Hepatocyte (in vitro differentiated cells): ENCODE data around the gene ZFAND2A. TPM values are rescaled to one million over a fixed set of nuclear protein-coding genes. Genes with fewer than 3 reads are reported as not detected.

Experiments used
- DNase-seq: peaks from one replicate; pipeline ENCODE4 v3.0.0-alpha.2; 2016; ENCODE audit warnings: low spot score
- H2AFZ ChIP-seq: fragments of 200-600 bp; sonication (generic); 2 replicates; pipeline ENCODE4 v1.6.0; 2016; ENCODE audit warnings: antibody characterized with exemption, mild to moderate bottlenecking
- H3K27ac ChIP-seq: fragments of 200-600 bp; sonication (generic); 2 replicates; pipeline ENCODE4 v1.5.1; 2016; ENCODE audit warnings: mild to moderate bottlenecking
- H3K27me3 ChIP-seq: fragments of 200-600 bp; sonication (generic); 2 replicates; pipeline ENCODE4 v1.6.1; 2016
- H3K36me3 ChIP-seq: fragments of 200-600 bp; sonication (generic); replicated peaks from 2 replicates; pipeline ENCODE4 v1.5.1; 2016; ENCODE audit warnings: low read depth; ENCODE audit not compliant: insufficient read depth
- H3K4me1 ChIP-seq: fragments of 200-600 bp; sonication (generic); 2 replicates; pipeline ENCODE4 v1.5.1; 2016; ENCODE audit warnings: mild to moderate bottlenecking, moderate library complexity; ENCODE audit not compliant: insufficient read depth
- H3K4me2 ChIP-seq: fragments of 200-600 bp; sonication (generic); 2 replicates; pipeline ENCODE4 v1.6.0; 2016
- H3K4me3 ChIP-seq: fragments of 200-600 bp; sonication (generic); 2 replicates; pipeline ENCODE4 v1.5.1; 2016; ENCODE audit warnings: mild to moderate bottlenecking
- H3K79me2 ChIP-seq: fragments of 200-600 bp; sonication (generic); 2 replicates; pipeline ENCODE4 v1.6.0; 2017; ENCODE audit warnings: mild to moderate bottlenecking
- H3K9me2 ChIP-seq: fragments of 200-600 bp; sonication (generic); replicated peaks from 2 replicates; pipeline ENCODE4 v1.6.0; 2017; ENCODE audit warnings: mild to moderate bottlenecking; ENCODE audit not compliant: insufficient read depth
- H3K9me3 ChIP-seq: fragments of 200-600 bp; sonication (generic); 2 replicates; pipeline ENCODE4 v1.5.1; 2016; ENCODE audit warnings: low read depth, mild to moderate bottlenecking
- H4K20me1 ChIP-seq: fragments of 200-600 bp; sonication (generic); 2 replicates; pipeline ENCODE4 v1.6.0; 2016; ENCODE audit warnings: mild to moderate bottlenecking; ENCODE audit not compliant: insufficient read depth, poor library complexity, severe bottlenecking
- CTCF ChIP-seq: fragments of 200-600 bp; sonication (generic); IDR thresholded peaks from 2 replicates; pipeline ENCODE4 v1.5.1; 2016; ENCODE audit warnings: antibody characterized with exemption, mild to moderate bottlenecking; ENCODE audit not compliant: poor library complexity
- EZH2 ChIP-seq: fragments of 200-600 bp; sonication (generic); IDR thresholded peaks from 2 replicates; pipeline ENCODE4 v1.6.1; 2016; ENCODE audit warnings: antibody characterized with exemption, mild to moderate bottlenecking, borderline replicate concordance
- EZH2phosphoT487 ChIP-seq: fragments of 200-600 bp; sonication (generic); IDR thresholded peaks from one replicate; pipeline ENCODE4 v1.6.1; 2018; ENCODE audit warnings: antibody characterized with exemption, mild to moderate bottlenecking, low read depth, moderate library complexity; ENCODE audit not compliant: unreplicated experiment, severe bottlenecking
- WGBS: methylation state at CpG from one replicate; pipeline ENCODE4 v1.1.6; 2016; ENCODE audit warnings: low lambda C conversion rate; ENCODE audit errors: missing lambda C conversion rate; 5-methylcytosine and 5-hydroxymethylcytosine counted together
- polyA plus RNA-seq: library from polyadenylated mRNA; unstranded; fragments of >200 nt; fragmentation: Nextera tagmentation; extraction: Ambion mirVana; gene quantifications from 2 replicates; pipeline ENCODE4 v1.2.1, GENCODE V29; 2016
- total RNA-seq: library from RNA; depleted of rRNA; stranded (reverse); fragments of >200 nt; gene quantifications from 2 replicates; pipeline ENCODE4 v1.2.3, GENCODE V29; 2014

Gene ZFAND2A
- total and polyA plus RNA-seq, 2 experiments from 2014 or later, result 35.4 to 54.3 TPM

GRCh38 chr7:1124164-1124563, 35.8 kb downstream of the ZFAND2A start:
- Histone ChIP-seq H2AFZ (peak overlapping the region; percentile 29), H3K9me2 (no peaks in the 10 kb centered on the region), H3K27ac (peak overlapping the region; percentile 44), H4K20me1 (no peaks in the 10 kb centered on the region), H3K36me3 (no peaks in the 10 kb centered on the region), H3K4me1 (peaks cover 4% of the 10 kb centered on the region), H3K9me3 (no peaks in the 10 kb centered on the region), H3K4me3 (no peak overlapping the region), H3K4me2 (peak overlapping the region; percentile 50), H3K79me2 (peaks cover 25% of the 10 kb centered on the region), H3K27me3 (no peaks in the 10 kb centered on the region)
- no peak for DNase-seq
- WGBS, result 90% methylated on average over 11 of the region's 11 CpGs
- TF ChIP-seq EZH2 (no peak), EZH2phosphoT487 (no peak), CTCF (no peak)

- Histone ChIP-seq H3K4me1 (peaks cover 4% of the 10 kb centered on the region), H3K4me3 (no peak overlapping the region), H3K79me2 (peaks cover 25% of the 10 kb centered on the region), H3K27me3 (no peaks in the 10 kb centered on the region), H4K20me1 (no peaks in the 10 kb centered on the region), H3K27ac (peak overlapping the region; percentile 44), H3K4me2 (peak overlapping the region; percentile 50), H3K36me3 (no peaks in the 10 kb centered on the region), H2AFZ (peak overlapping the region; percentile 29), H3K9me3 (no peaks in the 10 kb centered on the region), H3K9me2 (no peaks in the 10 kb centered on the region)
- WGBS, result 27% methylated on average over 17 of the region's 17 CpGs
- TF ChIP-seq EZH2 (no peak), CTCF (peak; percentile 59)
- DNase-seq, result peak; percentile 80
These were observed 36.3 kb downstream of the ZFAND2A start for GRCh38 chr7:1123715-1124114.

GRCh38 chr7:1122832-1123501, 37.0 kb downstream of the ZFAND2A start:
- Histone ChIP-seq H3K4me1 (peaks cover 4% of the 10 kb centered on the region), H4K20me1 (no peaks in the 10 kb centered on the region), H3K9me2 (no peaks in the 10 kb centered on the region), H3K27me3 (no peaks in the 10 kb centered on the region), H3K79me2 (peaks cover 25% of the 10 kb centered on the region), H3K4me2 (no peak overlapping the region), H3K9me3 (no peaks in the 10 kb centered on the region), H3K36me3 (no peaks in the 10 kb centered on the region), H2AFZ (no peak overlapping the region), H3K27ac (no peak overlapping the region), H3K4me3 (no peak overlapping the region)
- TF ChIP-seq EZH2 (no peak), CTCF (no peak), EZH2phosphoT487 (no peak)
- DNase-seq, result no peak
- 88% methylated on average over 28 of the region's 31 CpGs for WGBS
